VCaP (cell line): ENCODE results near the gene KIF13A.

Experiments used
- H3K27ac ChIP-seq: fragments of 450-650 bp; 2 replicates; pipeline ENCODE4 v1.5.1; 2017
- CTCF ChIP-seq: fragments of 450-650 bp; conservative IDR thresholded peaks from 2 replicates; pipeline ENCODE4 v1.5.1; 2017; ENCODE audit warnings: mild to moderate bottlenecking, moderate library complexity

The KIF13A gene

GRCh38 chr6:17870300-17871188, 116.9 kb downstream of the KIF13A start:
- TF ChIP-seq CTCF: no peak
- no peak overlapping the region for H3K27ac ChIP-seq

- no peak overlapping the region for H3K27ac ChIP-seq
- TF ChIP-seq CTCF: no peak
Measured at GRCh38 chr6:17869753-17870050, 117.7 kb downstream of the KIF13A start.

DNA sequence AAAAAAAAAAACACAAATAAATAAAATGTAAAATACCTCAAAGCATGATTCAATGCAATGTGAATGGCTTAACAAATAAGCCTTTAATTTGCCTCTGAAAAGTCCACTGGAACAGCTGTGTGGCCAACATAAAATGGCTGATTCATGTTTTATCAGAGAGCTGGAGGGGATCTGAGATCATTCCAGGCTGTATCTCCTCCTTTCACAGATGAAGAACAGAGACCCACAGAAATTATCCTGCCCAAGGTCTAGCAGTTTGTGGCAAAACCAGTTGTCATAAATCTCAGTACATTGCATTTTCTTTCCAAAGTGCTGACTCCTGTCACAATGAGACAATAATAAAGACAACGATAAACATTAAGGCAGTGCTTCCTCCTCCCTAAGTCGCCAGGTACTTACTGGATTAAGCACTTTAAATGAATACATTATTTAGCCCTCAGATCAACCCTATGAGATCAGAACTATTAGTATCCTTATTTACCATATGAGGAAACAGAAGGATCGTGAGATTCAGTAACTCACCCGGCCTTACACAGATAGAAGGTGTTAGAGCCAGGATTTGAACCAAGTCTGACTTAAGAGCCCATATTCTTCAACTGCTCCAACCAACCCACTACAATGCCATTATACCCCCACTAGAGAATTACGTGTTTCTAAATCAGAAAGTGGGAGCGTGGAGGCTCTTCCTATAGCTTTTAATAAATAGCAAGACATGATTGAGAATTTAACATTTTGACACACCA, 118.3 kb downstream of the KIF13A start:
- no peak overlapping the region for H3K27ac ChIP-seq
- TF ChIP-seq CTCF: no peak

DNA sequence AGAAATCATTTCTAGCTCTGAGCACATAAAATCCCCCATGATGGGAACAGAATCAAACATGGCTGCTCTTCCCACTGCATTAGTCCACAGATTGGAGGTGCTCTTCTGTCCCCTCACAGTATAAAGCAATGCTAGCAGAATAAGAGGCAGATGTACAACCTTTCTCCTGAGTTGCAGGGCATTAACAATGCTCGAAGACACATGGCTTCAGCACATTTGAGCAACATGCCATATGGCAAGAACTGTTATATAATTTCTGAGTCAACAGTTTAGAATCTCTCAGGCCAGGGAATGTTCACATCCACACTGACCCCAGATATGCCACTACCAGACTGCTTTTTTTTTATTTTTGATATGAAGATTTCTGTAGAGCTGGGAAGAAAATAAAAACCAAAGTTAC, 119.6 kb downstream of the KIF13A start:
- no peak overlapping the region for H3K27ac ChIP-seq

GRCh38 chr6:17866876-17867444, 120.5 kb downstream of the KIF13A start:
- no peak overlapping the region for H3K27ac ChIP-seq
- no peak for TF ChIP-seq CTCF

More for the DNA sequence above, 119.6 kb downstream of the KIF13A start:
- no peak for TF ChIP-seq CTCF

DNA sequence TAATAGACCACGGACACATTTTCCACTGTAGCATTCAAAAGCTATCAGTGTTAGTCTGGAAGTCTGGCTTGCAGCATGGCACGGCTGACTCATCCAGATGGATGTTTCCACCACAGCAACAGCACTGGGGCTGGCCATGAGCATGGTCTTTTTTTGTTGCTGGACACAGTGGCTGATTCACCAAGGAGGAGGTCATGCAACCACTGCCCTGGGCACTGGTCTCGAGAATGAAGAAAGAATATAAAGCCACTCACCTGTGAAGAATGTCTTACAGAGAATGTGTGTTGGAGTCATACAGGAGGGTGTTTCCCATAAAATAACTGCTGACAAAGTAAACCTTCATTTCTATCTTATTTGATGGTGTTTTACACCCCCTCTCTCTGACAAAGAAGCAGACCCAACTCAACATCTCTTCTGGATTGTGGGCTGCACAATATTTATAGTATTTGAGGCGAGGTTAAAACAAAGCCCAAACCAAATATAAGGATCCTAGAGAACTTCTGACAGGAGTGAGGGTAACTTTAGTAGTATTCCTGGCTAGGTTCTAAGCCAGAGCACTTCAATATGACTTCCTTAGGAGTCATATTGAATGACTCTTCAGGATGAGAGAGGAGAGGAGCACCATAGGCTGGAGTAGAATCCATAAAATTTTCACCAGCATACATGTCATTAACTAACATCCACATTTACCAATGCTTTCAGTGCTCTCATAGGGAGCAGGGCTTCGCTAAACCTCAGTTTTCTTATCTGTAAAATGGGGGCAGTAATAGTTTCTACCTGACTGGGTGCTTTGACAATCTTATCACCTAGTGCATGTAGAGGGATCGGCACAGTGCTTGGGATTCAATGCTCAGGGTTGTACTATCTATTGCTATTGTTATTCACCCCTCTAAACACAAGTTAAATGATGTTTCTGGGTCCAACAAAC, 121.4 kb downstream of the KIF13A start:
- no peak overlapping the region; the same call in 1 of the 2 replicates for H3K27ac ChIP-seq
- no peak for TF ChIP-seq CTCF
